GM18511 (cell line): ENCODE results near the gene EXOC1L.

Source experiments
- ATAC-seq: cut with Tn5 transposase; IDR thresholded peaks from one replicate; pipeline ENCODE4 v1.9.1; 2021; ENCODE audit warnings: mild to moderate bottlenecking, moderate library complexity; ENCODE audit not compliant: unreplicated experiment

Gene EXOC1L

GRCh38 chr4:55879224-55879623 lies 59.6 kb downstream of the EXOC1L start:
- no peak for ATAC-seq

GRCh38 chr4:55880652-55881280 lies 61.2 kb downstream of the EXOC1L start:
- ATAC-seq = no peak

GRCh38 chr4:55884093-55884850 lies 64.7 kb downstream of the EXOC1L start:
- no peak for ATAC-seq

GRCh38 chr4:55884851-55885219 lies 65.2 kb downstream of the EXOC1L start:
- no peak for ATAC-seq
